KMS-11 (cell line): ENCODE data around the gene ST7L.
A peak's percentile ranks its signal among the peaks of the same experiment; 100 is the strongest.

ENCODE experiments used
- H2AFZ ChIP-seq: fragments of 200-600 bp; sonication (generic); 2 replicates; pipeline ENCODE4 v1.6.1; 2016; ENCODE audit warnings: antibody characterized with exemption, mixed run types, low read depth
- H3K27ac ChIP-seq: fragments of 200-600 bp; sonication (generic); 2 replicates; pipeline ENCODE4 v1.6.1; 2016; ENCODE audit warnings: mild to moderate bottlenecking, mixed run types
- H3K27me3 ChIP-seq: fragments of 200-600 bp; sonication (generic); 2 replicates; pipeline ENCODE4 v1.6.1; 2017; ENCODE audit warnings: mild to moderate bottlenecking, low read depth, mixed run types, moderate library complexity; ENCODE audit not compliant: insufficient read depth
- H3K36me3 ChIP-seq: fragments of 200-600 bp; sonication (generic); 2 replicates; pipeline ENCODE4 v1.6.1; 2017; ENCODE audit warnings: mild to moderate bottlenecking, mixed run types; ENCODE audit not compliant: insufficient read depth
- H3K4me1 ChIP-seq: fragments of 200-600 bp; sonication (generic); 2 replicates; pipeline ENCODE4 v1.6.1; 2016; ENCODE audit warnings: mild to moderate bottlenecking, low read depth, mixed run types; ENCODE audit not compliant: poor library complexity, severe bottlenecking
- H3K4me2 ChIP-seq: fragments of 200-600 bp; sonication (generic); 2 replicates; pipeline ENCODE4 v1.7.0; 2016; ENCODE audit warnings: mild to moderate bottlenecking, mixed run types
- H3K4me3 ChIP-seq: fragments of 200-600 bp; sonication (generic); IDR thresholded peaks from 2 replicates; pipeline ENCODE4 v1.6.1; 2017; ENCODE audit warnings: low read depth, low read length, mixed read lengths; ENCODE audit not compliant: insufficient read depth
- H3K79me2 ChIP-seq: fragments of 200-600 bp; sonication (generic); 2 replicates; pipeline ENCODE4 v1.6.1; 2016; ENCODE audit warnings: low read depth, mixed run types; ENCODE audit not compliant: insufficient read depth
- H3K9ac ChIP-seq: fragments of 200-600 bp; sonication (generic); 2 replicates; pipeline ENCODE4 v1.6.1; 2016; ENCODE audit warnings: mild to moderate bottlenecking, mixed run types
- H4K20me1 ChIP-seq: fragments of 200-600 bp; sonication (generic); 2 replicates; pipeline ENCODE4 v1.6.1; 2016; ENCODE audit warnings: mild to moderate bottlenecking, mixed run types; ENCODE audit not compliant: insufficient read depth
- CTCF ChIP-seq: fragments of 200-600 bp; sonication (generic); conservative IDR thresholded peaks from 2 replicates; pipeline ENCODE4 v1.6.1; 2017; ENCODE audit warnings: low read depth, mild to moderate bottlenecking, antibody characterized with exemption, low read length, moderate library complexity, mixed read lengths

ST7L gene

GRCh38 chr1:112507921-112508277 lies 111.0 kb downstream of the ST7L start:
- H3K36me3 ChIP-seq = no peaks in the 10 kb centered on the region
- H2AFZ ChIP-seq = peak overlapping the region; percentile 85
- H3K4me3 ChIP-seq = no peak overlapping the region
- no peaks in the 10 kb centered on the region for H3K27me3 ChIP-seq
- H3K9ac ChIP-seq = no peak overlapping the region
- TF ChIP-seq CTCF = no peak
- H3K4me1 ChIP-seq = no peaks in the 10 kb centered on the region
- H3K27ac ChIP-seq = no peak overlapping the region
- no peaks in the 10 kb centered on the region for H4K20me1 ChIP-seq
- H3K79me2 ChIP-seq = no peaks in the 10 kb centered on the region
- H3K4me2 ChIP-seq = peak overlapping the region; percentile 86

GRCh38 chr1:112507336-112507735 lies 111.6 kb downstream of the ST7L start:
- no peak for TF ChIP-seq CTCF
- peak overlapping the region; percentile 86; the same call in 1 of the 2 replicates for H3K4me2 ChIP-seq
- no peak overlapping the region for H3K4me3 ChIP-seq
- H4K20me1 ChIP-seq = no peaks in the 10 kb centered on the region
- H3K27me3 ChIP-seq = no peaks in the 10 kb centered on the region
- H3K27ac ChIP-seq = no peak overlapping the region
- peak overlapping the region; percentile 85; the same call in 1 of the 2 replicates for H2AFZ ChIP-seq
- H3K4me1 ChIP-seq = no peaks in the 10 kb centered on the region
- no peaks in the 10 kb centered on the region for H3K36me3 ChIP-seq
- H3K79me2 ChIP-seq = no peaks in the 10 kb centered on the region
- H3K9ac ChIP-seq = no peak overlapping the region

- no peak for TF ChIP-seq CTCF
- Histone ChIP-seq H2AFZ (no peak overlapping the region), H3K4me2 (no peak overlapping the region), H4K20me1 (no peaks in the 10 kb centered on the region), H3K9ac (no peak overlapping the region), H3K27me3 (no peaks in the 10 kb centered on the region), H3K36me3 (no peaks in the 10 kb centered on the region), H3K4me1 (no peaks in the 10 kb centered on the region), H3K4me3 (no peak overlapping the region), H3K27ac (no peak overlapping the region), H3K79me2 (no peaks in the 10 kb centered on the region)
Observed at GRCh38 chr1:112506731-112507130, 112.2 kb downstream of the ST7L start.

GRCh38 chr1:112506306-112506705 lies 112.6 kb downstream of the ST7L start:
- H3K4me3 ChIP-seq = no peak overlapping the region
- no peak overlapping the region for H3K9ac ChIP-seq
- no peaks in the 10 kb centered on the region for H4K20me1 ChIP-seq
- no peaks in the 10 kb centered on the region for H3K4me1 ChIP-seq
- TF ChIP-seq CTCF = no peak
- H2AFZ ChIP-seq = no peak overlapping the region
- no peaks in the 10 kb centered on the region for H3K27me3 ChIP-seq
- no peaks in the 10 kb centered on the region for H3K36me3 ChIP-seq
- H3K79me2 ChIP-seq = no peaks in the 10 kb centered on the region
- no peak overlapping the region for H3K27ac ChIP-seq
- H3K4me2 ChIP-seq = no peak overlapping the region
